Temporal lobe (tissue), 2 donors: ENCODE results near the gene MRPL23. TPM values are rescaled to one million over a fixed set of nuclear protein-coding genes. Genes with fewer than 3 reads are reported as not detected.

ENCODE experiments used
- small RNA-seq: library from RNA; depleted of rRNA; stranded (forward); fragments of <200 nt; gene quantifications from one replicate; pipeline ENCODE3, GENCODE V24; 2014; ENCODE audit warnings: low replicate concordance
- total RNA-seq: library from RNA; depleted of rRNA; stranded (reverse); fragments of >200 nt; gene quantifications from one replicate; pipeline ENCODE4 v1.2.3, GENCODE V29; 2014

MRPL23 gene
- total RNA-seq, 1 donor from 2014 or later: 20.2 TPM

Small RNA genes lying within 50 kb of the gene (small RNA-seq; reads per million reads assigned to genes)
- not detected for gene RF01972
- gene RF01973: not detected

Other genes with a start within 250 kb of the MRPL23 start
- 0.49 TPM for gene IFITM10, start 196.7 kb upstream of the MRPL23 start, total RNA-seq
- gene CTSD, start 183.4 kb upstream of the MRPL23 start, total RNA-seq: 36.9 TPM
- gene SYT8, start 112.3 kb upstream of the MRPL23 start, total RNA-seq: not detected
- not detected for gene TNNI2, start 108.4 kb upstream of the MRPL23 start, total RNA-seq
- gene LSP1, start 94.2 kb upstream of the MRPL23 start, total RNA-seq: 0.98 TPM
- gene PRR33, start 55.4 kb upstream of the MRPL23 start, total RNA-seq: not detected
- not detected for gene TNNT3, start 27.6 kb upstream of the MRPL23 start, total RNA-seq
- gene H19, start 50.5 kb downstream of the MRPL23 start, total RNA-seq: 6.6 TPM
- gene IGF2, start 192.1 kb downstream of the MRPL23 start, total RNA-seq: 14.0 TPM
- gene INS, start 213.9 kb downstream of the MRPL23 start, total RNA-seq: not detected
- gene TH, start 224.5 kb downstream of the MRPL23 start, total RNA-seq: 0.25 TPM